ENCODE measurements around the gene ZNF277.
"Not testable (repeated sequence)": the region's sequence is repeated elsewhere in the genome, so short reads cannot be mapped to it uniquely, and the experiment has no call there.

The ZNF277 gene

GRCh38 chr7:112298543-112299100 lies 92.1 kb downstream of the ZNF277 start:
- no peak for DNase-seq

GRCh38 chr7:112300072-112300471 lies 93.6 kb downstream of the ZNF277 start:
- no peak for DNase-seq

GRCh38 chr7:112300831-112301407 lies 94.4 kb downstream of the ZNF277 start:
- DNase-seq: no peak

- DNase-seq: no peak
Measured at GRCh38 chr7:112302566-112302965, 96.1 kb downstream of the ZNF277 start.

GRCh38 chr7:112306903-112307302 lies 100.4 kb downstream of the ZNF277 start:
- DNase-seq: no peak

GRCh38 chr7:112307506-112307905 lies 101.0 kb downstream of the ZNF277 start:
- DNase-seq: no peak

- DNase-seq: no peak
Measured at GRCh38 chr7:112308974-112309373, 102.5 kb downstream of the ZNF277 start.

GRCh38 chr7:112316803-112317202 lies 110.3 kb downstream of the ZNF277 start:
- DNase-seq: not testable (repeated sequence)

GRCh38 chr7:112322070-112322469 lies 115.6 kb downstream of the ZNF277 start:
- no peak for DNase-seq

GRCh38 chr7:112327566-112327965 lies 121.1 kb downstream of the ZNF277 start:
- no peak for DNase-seq

- DNase-seq: no peak
Measured at GRCh38 chr7:112331492-112331891, 125.0 kb downstream of the ZNF277 start.

- no peak for DNase-seq
Measured at GRCh38 chr7:112334366-112334765, 127.9 kb downstream of the ZNF277 start.

- no peak for DNase-seq
Measured at GRCh38 chr7:112336261-112336660, 129.8 kb downstream of the ZNF277 start.

- no peak for DNase-seq
Measured at GRCh38 chr7:112336936-112337576, 130.6 kb downstream of the ZNF277 start.

GRCh38 chr7:112337892-112338291 lies 131.4 kb downstream of the ZNF277 start:
- no peak for DNase-seq

GRCh38 chr7:112338786-112339185 lies 132.3 kb downstream of the ZNF277 start:
- no peak for DNase-seq

GRCh38 chr7:112341464-112341863 lies 135.0 kb downstream of the ZNF277 start:
- DNase-seq: no peak

- DNase-seq: no peak
Measured at GRCh38 chr7:112346381-112347060, 140.0 kb downstream of the ZNF277 start.

GRCh38 chr7:112347088-112347487 lies 140.6 kb downstream of the ZNF277 start:
- no peak for DNase-seq

GRCh38 chr7:112350585-112350984 lies 144.1 kb downstream of the ZNF277 start:
- no peak for DNase-seq

GRCh38 chr7:112356596-112356995 lies 150.1 kb downstream of the ZNF277 start:
- DNase-seq: no peak

GRCh38 chr7:112357136-112357535 lies 150.6 kb downstream of the ZNF277 start:
- DNase-seq: no peak

GRCh38 chr7:112358513-112358912 lies 152.0 kb downstream of the ZNF277 start:
- DNase-seq: no peak

GRCh38 chr7:112359086-112359485 lies 152.6 kb downstream of the ZNF277 start:
- DNase-seq: no peak
